ENCODE results near the gene OR1K1.

DNA sequence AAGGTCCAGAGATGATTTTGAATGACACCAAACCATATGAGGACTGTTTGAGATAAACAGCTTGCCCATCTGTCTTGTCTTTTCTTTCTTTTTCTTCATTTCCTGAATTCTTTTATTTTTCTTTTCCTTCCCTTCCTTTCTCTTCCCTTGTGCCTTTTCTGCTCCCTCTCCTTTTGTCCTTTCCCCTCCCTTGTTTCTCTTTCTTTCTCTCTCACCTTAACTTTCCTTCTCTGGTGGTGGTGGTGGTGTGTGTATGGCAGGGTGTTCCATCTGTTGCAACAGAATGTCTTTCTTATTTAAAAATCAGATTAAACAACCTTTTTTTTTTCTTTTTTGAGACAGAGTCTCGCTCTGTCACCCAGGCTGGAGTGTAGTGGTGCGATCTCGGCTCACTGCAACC is 32.3 kb downstream of the OR1K1 start:
- TF ChIP-seq CTCF (conservative IDR thresholded peaks at IDR 0.05): no peak
- no peak for TF ChIP-seq ZFX (IDR thresholded peaks at IDR 0.05)
